ENCODE measurements around the gene DRC7.

GRCh38 chr16:57668630-57669475 is 25.8 kb upstream of the DRC7 start:
- TF ChIP-seq CTCF (conservative IDR thresholded peaks at IDR 0.05) (no peak), ZFX (IDR thresholded peaks at IDR 0.05) (no peak)

All from C4-2B (cell line).